GM19324 (cell line): Measurements from ENCODE around the gene NECTIN1.

Experiments used
- ATAC-seq: cut with Tn5 transposase; IDR thresholded peaks from one replicate; pipeline ENCODE4 v1.9.1; 2021; ENCODE audit warnings: mild to moderate bottlenecking, moderate library complexity; ENCODE audit not compliant: unreplicated experiment, low FRiP score

Gene NECTIN1

DNA sequence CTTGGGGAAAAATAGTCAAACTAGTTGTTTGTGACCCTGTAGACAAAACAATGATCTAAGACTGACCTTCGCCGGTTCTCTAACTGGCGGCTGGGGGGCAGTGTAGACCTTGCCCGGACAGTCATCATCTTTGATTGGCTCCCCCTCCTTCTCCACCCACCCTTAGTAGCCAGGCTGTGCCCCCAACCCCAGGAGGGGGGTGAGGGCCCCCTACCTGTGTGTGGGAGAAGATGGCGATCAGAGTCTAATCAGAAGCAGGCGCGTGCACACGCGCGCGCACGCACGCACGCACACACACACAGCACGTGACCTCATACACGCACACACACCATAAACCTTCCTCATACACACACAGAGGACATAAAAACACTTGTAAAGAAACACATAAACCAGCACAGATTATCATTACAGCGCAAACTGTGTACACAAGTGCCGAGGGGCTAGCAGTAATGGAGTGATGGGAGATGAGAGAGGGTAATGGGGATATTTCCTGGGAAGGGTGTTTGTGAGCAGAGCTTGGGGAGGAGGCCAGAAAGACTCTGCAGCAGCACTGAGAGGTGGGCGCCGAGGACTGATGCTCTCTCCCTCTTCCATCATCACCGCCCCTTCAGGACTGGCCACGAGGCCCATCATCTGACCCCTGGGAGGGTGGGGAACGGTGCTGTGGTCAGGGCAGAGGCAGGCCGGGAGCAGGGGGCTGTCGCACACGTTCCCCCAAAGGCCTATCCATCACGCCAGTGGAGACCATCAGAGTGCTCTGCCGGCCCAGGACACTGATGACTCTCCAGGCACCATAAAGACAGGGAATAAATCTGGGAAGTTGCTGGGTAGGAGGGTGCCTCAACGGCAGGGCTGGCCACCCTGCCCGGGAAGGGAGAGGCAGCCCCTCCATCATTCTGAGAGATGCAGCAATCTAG is 12.2 kb downstream of the NECTIN1 start:
- no peak for ATAC-seq

DNA sequence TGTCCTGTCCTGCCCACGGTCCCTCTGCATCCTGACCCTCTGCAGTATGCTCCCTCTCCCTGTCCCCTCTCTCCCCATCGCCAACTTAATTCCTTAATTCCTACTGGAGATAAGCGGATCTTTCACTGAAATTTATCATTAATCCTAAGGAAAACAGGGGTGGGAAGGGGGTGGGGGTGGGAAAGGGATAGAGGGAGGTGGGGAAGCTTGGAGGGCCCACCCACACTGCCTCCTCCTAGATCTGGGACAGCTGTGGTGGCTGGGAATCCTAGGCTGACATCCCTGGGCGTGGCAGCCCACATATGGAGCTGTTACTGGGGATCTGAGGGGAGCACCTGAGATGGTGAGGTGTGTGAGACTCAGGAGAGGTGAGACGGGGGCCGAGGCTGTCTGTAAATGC is 14.4 kb downstream of the NECTIN1 start:
- ATAC-seq: no peak

DNA sequence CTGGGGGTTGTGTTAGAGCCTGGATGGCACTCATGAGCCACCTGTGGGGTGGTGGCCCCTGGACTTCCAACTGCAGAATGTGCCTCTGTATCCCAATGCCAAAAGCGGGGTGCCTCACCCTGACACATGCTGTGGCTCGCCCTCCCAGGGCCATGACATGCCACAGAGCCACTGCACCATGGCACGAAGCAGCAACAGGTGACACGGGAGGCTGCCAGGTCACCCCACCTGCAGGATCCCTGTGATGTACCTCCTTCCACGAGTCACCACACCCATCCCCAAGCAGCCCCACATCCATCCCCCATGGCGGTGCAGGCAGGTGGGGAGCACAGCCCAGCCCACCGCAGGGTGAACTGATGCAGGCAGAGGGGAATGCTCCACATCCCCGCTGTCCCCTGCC is 14.8 kb downstream of the NECTIN1 start:
- ATAC-seq: no peak

DNA sequence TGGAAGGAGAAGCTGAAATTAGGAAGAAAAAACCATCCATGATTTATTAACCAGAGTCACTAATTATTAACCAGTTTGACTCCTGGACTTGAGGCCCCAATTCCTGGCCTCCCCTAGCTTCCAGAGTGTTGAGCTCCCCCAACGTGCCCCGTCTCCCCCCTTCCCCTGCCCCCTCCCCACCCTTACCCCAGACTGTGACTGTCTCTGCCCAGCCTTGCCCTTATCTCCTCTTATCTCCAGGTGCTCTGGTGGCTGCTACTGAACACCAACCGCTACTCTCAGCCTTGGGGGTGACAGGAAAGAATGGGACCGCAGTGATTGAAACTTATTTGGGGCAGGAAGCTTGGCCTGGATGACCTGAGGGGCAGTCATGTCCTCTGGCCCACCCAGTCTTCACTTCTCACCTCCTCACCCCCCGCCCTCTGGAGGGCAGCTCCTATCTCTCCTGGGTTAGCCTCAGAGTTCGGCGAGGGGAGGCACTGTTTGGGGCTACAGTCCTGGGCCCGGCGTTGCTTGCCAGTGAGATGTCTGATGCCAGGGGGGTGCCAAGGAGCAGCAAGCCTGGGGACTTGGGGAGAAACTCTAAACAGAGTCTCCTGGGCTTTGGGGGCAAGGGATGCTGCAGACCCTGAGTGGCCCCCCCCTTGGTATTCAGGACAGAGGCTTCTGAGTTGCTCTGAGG is 15.5 kb downstream of the NECTIN1 start:
- ATAC-seq: no peak

DNA sequence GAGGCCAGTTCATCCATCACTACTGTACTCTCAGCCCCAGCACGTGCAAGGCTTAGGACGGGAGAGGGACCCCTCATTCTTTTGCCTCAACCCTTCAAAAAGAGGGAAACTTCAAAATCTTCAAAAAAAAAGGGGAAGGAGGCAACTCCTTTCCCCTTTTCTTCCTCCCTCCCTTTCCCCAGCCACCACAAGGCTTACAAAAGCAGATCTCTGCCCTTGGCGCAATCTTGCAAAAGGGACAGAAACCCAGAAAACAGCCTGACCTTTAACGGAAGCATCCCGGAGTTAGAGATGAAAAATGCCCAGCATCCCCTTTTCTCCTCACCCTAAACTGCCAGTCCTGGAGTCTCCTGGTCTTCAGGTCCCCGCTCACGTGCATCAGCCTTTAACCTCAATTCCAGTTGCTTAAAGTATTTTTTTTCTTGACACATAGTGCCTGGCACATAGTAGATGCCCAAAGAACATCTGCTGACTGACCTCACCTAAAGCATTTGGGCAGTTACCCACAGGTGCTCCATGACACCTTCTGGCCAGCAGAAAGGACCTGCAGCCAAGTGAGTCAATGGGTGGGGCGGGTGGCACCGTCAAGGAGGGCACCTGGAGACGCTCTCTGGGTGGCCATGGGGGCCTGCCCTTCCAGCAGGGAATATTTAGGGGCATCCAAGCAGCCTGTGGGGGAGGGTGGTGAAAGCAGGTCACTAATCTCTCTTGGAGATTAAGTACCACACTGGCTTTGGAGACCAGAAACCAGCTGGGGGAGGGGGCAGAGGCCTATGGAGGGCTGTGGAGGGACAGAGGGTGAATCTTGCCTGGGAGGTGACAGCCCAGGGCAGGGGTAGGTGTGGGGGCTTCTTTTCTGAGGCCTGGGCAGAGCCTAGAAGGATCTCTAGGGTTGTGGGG is 16.3 kb downstream of the NECTIN1 start:
- no peak for ATAC-seq

DNA sequence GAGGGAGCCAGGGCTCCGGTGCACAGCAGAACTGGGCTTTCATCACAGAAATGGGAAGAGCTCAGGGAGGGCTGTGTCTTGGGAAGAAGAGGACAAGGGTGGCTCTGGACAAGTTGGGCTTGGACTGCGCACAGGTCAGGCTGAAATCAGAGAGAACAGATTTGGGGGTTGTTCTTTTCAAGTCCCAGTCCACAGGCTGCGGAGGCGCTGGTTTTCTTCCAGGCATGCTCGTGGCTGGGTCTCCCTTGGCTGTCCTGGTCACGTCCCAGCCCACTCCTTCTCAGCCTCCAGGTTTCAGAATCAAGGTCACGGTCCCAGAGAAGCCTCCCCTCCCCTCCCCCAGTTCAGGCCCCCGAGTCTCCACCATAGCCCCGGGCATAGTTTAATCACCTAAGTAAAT is 17.0 kb downstream of the NECTIN1 start:
- ATAC-seq: no peak

DNA sequence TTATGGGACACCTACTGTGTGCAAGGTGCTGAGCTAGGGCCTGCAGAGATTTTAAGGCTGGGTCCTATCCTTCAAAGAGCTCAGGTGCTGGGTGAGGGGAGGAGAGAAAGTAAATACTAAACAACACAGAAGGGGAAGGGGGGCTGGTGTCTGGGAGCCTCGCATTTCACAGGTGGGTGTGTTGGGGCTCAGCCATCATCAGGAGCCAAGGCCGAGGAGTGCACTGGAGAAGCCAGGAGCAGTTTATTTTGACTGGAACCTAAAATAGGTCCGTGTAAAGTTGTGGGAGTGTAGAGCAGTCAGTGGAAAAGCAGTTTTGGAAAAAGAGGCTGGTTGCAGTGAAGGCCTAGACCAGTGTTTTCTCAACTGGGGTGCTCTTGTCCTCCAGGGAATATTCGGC is 17.5 kb downstream of the NECTIN1 start:
- ATAC-seq: no peak

DNA sequence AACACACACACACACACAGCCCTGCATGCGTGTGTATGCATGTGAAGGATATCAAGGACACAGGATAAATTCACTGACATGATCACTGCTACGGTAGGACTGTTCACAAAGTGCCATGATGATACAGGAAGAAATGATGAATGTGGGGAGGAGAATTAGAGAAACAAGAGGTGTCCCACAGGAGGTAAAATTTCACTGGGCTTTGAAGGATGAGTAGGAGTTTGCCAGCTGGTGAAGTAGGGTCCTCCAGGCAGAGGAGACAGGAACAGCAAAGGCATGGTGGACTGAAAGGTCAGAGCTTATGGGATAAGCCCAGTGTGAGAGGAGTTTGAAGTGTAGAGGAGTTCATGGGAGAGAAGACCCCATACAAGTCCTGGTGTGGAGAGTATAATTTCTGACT is 18.6 kb downstream of the NECTIN1 start:
- no peak for ATAC-seq

DNA sequence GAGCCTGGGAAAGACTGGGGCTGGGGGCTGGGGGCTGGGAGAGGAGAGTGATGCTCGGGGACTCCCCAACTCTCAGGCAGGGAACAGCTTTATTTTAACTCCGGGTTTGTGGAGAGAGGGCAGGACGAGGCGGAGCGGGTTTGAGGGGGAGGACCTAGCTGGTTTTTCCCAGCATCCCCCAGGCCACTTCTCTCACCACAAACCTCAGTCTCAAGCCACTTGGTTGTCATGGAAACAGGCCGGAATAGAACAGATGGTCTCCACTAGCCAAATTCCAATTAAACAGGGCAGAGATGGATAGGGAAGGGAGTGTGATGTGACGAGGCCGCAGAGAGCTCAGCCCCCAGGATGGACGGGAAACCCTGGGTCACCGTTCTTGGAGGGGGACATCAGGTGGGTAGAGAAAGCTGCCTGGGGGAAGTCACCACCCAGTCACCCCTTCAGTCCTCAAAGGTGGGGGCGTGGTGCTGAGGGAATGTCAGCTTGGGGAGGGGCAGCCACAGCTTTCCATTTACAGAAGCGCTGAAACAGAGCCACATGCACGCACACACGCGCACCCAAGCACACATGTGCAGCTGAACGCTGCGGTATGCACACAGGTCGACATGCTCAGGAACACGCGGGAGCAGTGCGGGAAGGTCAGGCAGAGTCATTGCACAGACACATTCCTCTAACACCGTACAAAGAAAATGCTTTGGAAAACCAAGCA is 19.2 kb downstream of the NECTIN1 start:
- no peak for ATAC-seq

DNA sequence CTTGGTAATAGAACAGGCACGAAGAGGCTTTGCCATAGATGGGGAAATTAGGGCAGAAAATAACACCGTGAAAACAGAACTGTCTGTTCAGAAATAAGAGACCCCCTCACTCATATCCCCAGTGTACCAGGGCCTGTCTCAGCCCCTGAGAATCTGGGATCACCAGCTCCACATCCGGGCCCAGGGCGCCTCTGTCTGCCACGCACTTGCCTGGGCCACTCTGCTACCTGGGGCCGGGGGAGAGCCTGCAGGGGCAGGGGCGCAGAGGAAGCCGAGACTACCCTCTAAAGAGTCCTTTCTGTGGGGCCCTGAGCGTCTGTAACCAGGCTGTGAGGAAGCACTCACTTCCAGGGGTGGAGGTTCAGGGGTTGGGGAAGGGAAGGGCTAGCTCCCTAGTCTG is 19.8 kb downstream of the NECTIN1 start:
- ATAC-seq: no peak

DNA sequence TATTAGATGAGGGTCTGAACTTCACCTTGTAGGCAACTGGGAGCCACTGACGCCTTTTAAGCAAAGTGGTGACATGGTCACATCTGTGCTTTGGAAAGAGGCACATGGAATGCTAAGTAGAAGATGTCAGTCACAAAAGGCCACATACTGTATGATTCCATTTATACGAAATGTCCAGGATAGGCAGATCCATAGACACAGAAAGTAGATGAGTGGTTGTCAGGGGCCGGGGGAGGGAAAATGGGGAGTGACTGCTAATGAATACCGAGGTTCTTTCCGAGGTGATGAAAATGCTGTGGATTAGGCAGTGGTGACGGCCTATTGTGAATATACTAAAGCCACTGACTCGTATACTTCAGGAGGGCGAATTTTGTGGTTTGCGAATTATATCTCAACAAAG is 20.6 kb downstream of the NECTIN1 start:
- ATAC-seq: no peak

DNA sequence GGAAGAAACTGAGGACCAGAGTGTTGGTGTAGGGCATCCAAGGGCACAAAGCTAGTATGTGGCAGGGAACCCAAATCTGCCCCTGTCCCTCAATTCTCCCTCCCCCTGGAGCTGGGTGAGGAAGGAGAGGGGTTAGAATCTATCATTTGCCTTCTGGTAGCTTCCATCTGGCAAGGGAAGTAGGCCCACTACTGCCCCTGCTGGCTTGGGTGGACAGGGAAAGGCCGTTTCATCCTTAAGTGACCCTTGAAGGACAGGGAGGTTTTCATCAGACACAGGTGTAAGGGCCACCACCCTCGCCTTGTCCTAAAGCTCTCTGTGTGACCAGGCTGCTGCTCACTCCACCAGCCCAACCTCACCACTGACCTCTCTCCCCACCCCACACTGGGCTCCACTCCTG is 22.1 kb downstream of the NECTIN1 start:
- ATAC-seq: no peak

DNA sequence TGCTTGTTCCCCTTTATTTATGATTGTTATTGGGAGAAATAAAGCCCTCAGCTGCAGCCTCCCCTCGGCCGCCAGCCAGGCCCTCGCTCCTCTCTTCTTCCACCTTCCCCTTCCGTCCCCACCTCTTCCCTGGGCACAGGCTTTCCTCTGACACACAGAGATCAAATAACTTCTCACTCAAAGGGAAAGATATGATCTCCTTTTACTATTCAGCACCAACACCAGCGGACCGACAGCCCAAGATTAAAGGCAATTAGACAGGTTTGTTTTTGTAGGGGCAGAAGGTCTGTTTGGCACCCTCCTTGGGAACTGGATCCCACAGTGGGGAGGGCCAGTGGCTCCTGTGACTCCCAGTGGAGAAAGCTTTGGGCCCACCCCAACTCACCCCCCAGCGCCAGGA is 23.0 kb downstream of the NECTIN1 start:
- no peak for ATAC-seq

DNA sequence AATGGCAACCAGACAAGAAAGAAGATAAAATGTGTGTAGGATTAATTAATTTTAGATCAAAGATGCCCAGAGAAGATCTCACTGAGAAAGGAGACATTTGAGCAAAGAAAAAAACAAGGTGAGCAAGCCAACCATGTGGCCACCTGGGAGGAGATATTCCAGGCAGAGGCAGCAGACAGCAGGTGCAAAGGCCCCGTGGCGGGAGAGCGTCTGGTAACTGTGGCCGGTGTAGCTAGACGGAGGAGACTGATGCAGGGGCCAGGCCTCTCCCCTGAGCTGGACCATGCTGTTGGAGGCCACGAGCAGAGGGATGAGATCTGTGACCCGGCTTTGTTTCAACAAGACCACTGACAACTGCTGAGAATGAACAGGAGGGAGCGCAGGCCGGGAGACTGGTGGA is 23.6 kb downstream of the NECTIN1 start:
- no peak for ATAC-seq

DNA sequence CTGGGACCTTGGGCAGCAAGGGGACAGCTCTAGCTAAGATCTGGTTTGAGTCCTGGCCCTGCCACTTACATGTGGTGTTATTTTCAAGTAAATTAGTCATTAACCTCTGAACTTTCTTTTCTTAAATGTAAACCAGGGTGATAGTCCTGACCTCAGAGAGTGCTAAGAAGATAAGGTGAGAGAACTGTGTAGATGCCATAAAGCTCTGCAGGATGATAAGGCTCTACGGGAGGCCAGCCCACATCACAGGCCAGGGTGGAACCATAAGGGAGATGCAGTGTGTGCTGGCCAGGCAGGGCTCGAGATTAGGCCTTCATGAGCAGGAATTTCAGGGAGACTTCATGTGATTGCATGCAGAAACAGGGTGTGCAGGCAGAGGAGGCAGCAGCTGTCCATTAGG is 24.2 kb downstream of the NECTIN1 start:
- ATAC-seq: no peak

DNA sequence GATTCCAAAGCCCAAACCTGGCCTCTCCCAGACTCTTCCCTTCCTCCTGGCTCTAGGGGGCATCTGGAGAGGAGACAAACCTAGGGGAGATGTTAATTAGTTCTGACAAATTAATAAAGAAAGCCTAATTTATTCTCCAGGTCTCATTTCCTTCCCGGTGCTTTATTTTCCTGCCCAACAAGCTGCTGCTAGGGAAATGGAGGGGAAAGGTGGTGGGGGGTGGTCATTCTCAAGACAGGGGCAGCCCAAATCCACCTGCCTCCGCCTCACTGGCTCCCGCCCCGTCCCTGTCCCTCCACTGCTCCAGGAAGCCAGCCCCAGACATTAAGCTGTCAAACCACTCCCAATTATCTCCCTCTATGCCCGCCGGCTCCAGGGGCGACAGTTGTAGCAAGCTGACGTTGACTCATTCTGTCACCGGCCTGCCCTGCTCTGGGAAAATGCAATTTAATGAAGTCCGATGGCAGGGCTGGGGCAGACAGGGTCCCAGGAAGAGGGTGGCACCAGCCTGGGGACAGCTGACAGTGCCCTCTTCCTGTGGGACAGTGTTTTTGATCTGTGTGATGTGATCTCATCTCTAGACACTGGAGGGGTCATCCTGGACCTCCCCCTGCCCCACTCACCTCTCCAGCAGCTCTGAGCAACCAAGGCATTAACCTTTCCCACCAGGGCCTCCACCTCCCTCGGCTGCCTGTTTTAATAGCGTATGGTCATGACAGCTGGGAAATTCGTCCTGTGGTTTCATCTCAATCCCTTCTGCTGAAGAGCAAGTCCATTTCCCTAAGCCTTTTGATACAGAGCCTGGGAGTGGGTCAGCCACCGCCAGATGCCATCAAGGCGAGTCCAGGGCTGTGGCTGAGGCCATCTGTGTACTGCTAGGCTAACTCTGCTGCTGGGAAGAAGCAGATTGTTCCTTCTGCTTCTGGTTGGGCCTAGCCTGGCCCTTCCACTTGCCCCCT is 27.1 kb downstream of the NECTIN1 start:
- no peak for ATAC-seq

DNA sequence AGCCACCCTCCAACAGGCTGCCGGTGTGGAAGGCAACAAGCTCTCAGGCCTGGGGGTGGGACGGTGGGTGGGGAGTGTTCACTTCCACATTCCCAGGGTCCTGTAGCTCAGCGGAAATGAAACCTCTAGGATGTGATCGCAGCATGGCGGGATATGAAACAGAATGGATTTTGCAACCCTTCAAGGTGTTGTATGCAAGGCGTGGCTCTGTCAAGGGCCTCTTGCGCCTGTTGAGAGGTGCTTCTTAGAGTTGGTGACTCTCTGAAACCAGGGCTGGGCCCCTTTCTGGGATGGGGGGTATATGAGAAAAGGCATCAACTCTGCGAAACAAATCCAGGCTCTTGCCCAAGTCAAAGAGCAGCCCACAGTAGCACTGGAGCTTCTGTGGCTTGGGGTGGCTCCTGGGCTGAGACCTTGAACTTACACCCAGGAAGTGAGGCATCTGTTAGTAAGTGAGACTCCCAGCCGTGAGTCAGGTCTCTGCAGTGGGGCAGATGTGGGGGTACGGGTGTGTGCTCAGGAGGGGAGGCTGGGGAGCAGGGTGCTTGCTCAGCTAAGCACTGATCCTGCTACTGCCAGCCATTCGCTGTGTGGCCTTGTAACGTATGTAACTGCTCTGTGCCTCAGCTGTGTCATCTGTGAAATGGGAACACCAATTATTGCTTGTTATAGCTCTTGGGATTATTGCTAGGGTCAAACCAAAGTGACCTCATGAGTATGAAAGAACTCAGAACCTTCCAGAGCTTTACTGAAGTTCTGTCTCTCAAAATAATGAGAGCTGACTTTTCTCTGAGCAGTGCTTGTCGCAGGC is 28.3 kb downstream of the NECTIN1 start:
- no peak for ATAC-seq

DNA sequence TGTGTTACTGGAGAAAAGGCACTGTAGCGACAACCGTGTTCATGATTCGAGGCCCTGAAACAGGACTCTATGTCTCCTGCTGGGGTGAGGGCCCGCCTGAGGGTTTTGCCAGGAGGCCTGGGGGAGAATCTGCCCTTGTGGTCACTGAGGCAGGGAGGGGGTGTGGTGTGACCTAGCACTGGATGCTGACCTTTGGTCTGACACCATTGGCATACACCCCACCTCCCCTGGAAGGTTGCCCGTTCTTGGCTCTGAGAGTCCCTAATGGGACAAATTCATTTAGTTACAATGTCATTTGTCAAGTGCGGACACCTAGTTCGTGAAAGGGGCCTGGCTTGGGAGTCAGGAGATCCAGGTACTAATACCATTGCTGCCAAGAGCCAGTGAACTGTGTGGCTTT is 29.0 kb downstream of the NECTIN1 start:
- no peak for ATAC-seq
